ENCODE measurements around the gene GALNT18. TPM values are rescaled to one million over a fixed set of nuclear protein-coding genes. Genes with fewer than 3 reads are reported as not detected.

Gene GALNT18
- total and polyA plus RNA-seq, 2 donors (not counting 3 experiments of a cell fraction or from before 2014, with no cell fraction given) = 0.17 to 0.18 TPM

GRCh38 chr11:11477695-11478420 lies 143.9 kb downstream of the GALNT18 start:
- no peak for FAIRE-seq
- Histone ChIP-seq H3K4me2 (ENCODE audit: insufficient read depth, low read length) (no peak overlapping the region), H3K9me1 (replicated peaks; ENCODE audit: control insufficient read depth, extremely low read depth, insufficient read depth, low read length) (no peaks in the 10 kb centered on the region), H3K4me1 (ENCODE audit: control insufficient read depth, extremely low read depth, insufficient read depth, low read length) (no peaks in the 10 kb centered on the region), H3K36me3 (ENCODE audit: control insufficient read depth in 2 of 2, extremely low read depth in 1 of 2, insufficient read depth in 2 of 2, low read length in 2 of 2) (no peaks in the 10 kb centered on the region), H2AFZ (ENCODE audit: low read depth, low read length) (no peak overlapping the region), H3K9ac (replicated peaks; ENCODE audit: extremely low read depth, insufficient read depth, low read length) (no peak overlapping the region), H3K9me3 (replicated peaks; ENCODE audit: control insufficient read depth, insufficient read depth, low read length) (no peaks in the 10 kb centered on the region), H3K79me2 (ENCODE audit: control insufficient read depth, insufficient read depth, low read length) (no peaks in the 10 kb centered on the region), H3K27ac (ENCODE audit: insufficient read depth, low read depth, low read length) (no peak overlapping the region), H3K27me3 (ENCODE audit: control insufficient read depth in 2 of 2, insufficient read depth in 2 of 2, low read length in 2 of 2) (peaks cover 0 to 3% of the 10 kb centered on the region in 2 experiments), H4K20me1 (replicated peaks; ENCODE audit: control insufficient read depth, extremely low read depth, insufficient read depth, low read length) (no peaks in the 10 kb centered on the region), H3K4me3 (replicated peaks in 1 of 3; ENCODE audit: insufficient read depth in 1 of 3, low read depth in 1 of 3, low read length in 3 of 3) (no peak overlapping the region)
- BruUV-seq (replicated peaks) = no TSS peak
- dilution Hi-C loops (cut with MboI; ENCODE audit: extremely low pct_ligation_motif_present, low sequenced_read_pairs) (no loop called here), intact Hi-C loops (cut with micrococcal nuclease) (no loop called here)
- CTCF ChIA-PET = no interaction called here
- no peak for DNase-seq (ENCODE audit: low read depth, low spot score)
- POLR2A ChIA-PET = no interaction called here
- TF ChIP-seq CTCF (IDR thresholded peaks at IDR 0.05; ENCODE audit: extremely low read depth in 1 of 2, insufficient read depth in 1 of 2, low read depth in 1 of 2, low read length in 2 of 2) (no peak), JUN (IDR thresholded peaks at IDR 0.05; ENCODE audit: borderline replicate concordance, insufficient read depth, insufficient read length, low read depth) (no peak), POLR2AphosphoS5 (IDR thresholded peaks at IDR 0.05; ENCODE audit: insufficient read depth, low read depth, low read length) (no peak), MAX (IDR thresholded peaks at IDR 0.05; ENCODE audit: insufficient read depth, insufficient read length) (no peak), MYC (IDR thresholded peaks at IDR 0.05; ENCODE audit: low read depth, low read length) (no peak), FOS (IDR thresholded peaks at IDR 0.05; ENCODE audit: borderline replicate concordance, insufficient read depth, low read length) (no peak), EZH2 (IDR thresholded peaks at IDR 0.05; ENCODE audit: borderline replicate concordance, low read depth, low read length, severe bottlenecking) (no peak), GATA2 (IDR thresholded peaks at IDR 0.05; ENCODE audit: insufficient read depth, insufficient read length, low read depth, low read length) (no peak), POLR2A (IDR thresholded peaks at IDR 0.05; ENCODE audit: low read depth, low read length) (no peak)

Data from endothelial cell of umbilical vein (primary cell).